ENCODE results near the gene ANO10.

DNA sequence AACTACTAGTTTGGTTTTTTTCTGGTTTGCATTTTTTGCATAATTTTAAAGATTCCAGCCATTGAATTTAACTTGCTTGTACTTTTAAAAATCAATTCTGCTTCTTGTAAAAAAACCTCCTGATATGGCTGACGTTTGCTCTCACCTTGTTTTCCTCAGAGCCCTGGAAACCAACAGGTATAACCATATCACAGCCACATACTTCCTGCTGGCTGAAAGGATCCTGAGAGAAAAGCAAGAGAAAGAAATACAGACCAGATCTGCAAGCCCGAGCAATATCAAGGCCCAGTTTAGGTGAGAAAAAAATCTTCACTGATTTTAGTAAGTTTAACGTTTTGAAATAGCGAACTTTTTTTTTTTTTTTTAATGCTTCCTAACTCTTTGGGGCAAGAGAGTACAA is 278.6 kb downstream of the ANO10 start:
- TF ChIP-seq EZH2 (IDR thresholded peaks at IDR 0.05; ENCODE audit: insufficient read depth, low read length) = no peak
- TF ChIP-seq, protein P1, sequence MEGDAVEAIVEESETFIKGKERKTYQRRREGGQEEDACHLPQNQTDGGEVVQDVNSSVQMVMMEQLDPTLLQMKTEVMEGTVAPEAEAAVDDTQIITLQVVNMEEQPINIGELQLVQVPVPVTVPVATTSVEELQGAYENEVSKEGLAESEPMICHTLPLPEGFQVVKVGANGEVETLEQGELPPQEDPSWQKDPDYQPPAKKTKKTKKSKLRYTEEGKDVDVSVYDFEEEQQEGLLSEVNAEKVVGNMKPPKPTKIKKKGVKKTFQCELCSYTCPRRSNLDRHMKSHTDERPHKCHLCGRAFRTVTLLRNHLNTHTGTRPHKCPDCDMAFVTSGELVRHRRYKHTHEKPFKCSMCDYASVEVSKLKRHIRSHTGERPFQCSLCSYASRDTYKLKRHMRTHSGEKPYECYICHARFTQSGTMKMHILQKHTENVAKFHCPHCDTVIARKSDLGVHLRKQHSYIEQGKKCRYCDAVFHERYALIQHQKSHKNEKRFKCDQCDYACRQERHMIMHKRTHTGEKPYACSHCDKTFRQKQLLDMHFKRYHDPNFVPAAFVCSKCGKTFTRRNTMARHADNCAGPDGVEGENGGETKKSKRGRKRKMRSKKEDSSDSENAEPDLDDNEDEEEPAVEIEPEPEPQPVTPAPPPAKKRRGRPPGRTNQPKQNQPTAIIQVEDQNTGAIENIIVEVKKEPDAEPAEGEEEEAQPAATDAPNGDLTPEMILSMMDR (IDR thresholded peaks at IDR 0.05; ENCODE audit: insufficient read depth, low read depth, low read length) = no peak
